Renal cortex interstitium (tissue), 15 donors: ENCODE data around the gene TICRR. TPM values are rescaled to one million over a fixed set of nuclear protein-coding genes. Genes with fewer than 3 reads are reported as not detected.
"Not testable (repeated sequence)": the region's sequence is repeated elsewhere in the genome, so short reads cannot be mapped to it uniquely, and the experiment has no call there.

Source experiments
- DNase-seq, 11 donors: peaks; one replicate each; pipeline ENCODE4 v3.0.0-alpha.2; 2013; ENCODE audit warnings: low read depth in 9 of 11, low spot score in 4 of 11; ENCODE audit errors: extremely low read depth in 1 of 11
- long read RNA-seq, 16 experiments: transcript quantifications; one replicate each; lab custom pipeline, GENCODE V29; 2026
- polyA plus RNA-seq, 3 donors: library from polyadenylated mRNA; unstranded; fragments of 120-200 nt; gene quantifications; one replicate each; pipeline ENCODE4 v1.2.1, GENCODE V29; 2013; ENCODE audit not compliant: insufficient read length in 3 of 3

TICRR gene, protein sequence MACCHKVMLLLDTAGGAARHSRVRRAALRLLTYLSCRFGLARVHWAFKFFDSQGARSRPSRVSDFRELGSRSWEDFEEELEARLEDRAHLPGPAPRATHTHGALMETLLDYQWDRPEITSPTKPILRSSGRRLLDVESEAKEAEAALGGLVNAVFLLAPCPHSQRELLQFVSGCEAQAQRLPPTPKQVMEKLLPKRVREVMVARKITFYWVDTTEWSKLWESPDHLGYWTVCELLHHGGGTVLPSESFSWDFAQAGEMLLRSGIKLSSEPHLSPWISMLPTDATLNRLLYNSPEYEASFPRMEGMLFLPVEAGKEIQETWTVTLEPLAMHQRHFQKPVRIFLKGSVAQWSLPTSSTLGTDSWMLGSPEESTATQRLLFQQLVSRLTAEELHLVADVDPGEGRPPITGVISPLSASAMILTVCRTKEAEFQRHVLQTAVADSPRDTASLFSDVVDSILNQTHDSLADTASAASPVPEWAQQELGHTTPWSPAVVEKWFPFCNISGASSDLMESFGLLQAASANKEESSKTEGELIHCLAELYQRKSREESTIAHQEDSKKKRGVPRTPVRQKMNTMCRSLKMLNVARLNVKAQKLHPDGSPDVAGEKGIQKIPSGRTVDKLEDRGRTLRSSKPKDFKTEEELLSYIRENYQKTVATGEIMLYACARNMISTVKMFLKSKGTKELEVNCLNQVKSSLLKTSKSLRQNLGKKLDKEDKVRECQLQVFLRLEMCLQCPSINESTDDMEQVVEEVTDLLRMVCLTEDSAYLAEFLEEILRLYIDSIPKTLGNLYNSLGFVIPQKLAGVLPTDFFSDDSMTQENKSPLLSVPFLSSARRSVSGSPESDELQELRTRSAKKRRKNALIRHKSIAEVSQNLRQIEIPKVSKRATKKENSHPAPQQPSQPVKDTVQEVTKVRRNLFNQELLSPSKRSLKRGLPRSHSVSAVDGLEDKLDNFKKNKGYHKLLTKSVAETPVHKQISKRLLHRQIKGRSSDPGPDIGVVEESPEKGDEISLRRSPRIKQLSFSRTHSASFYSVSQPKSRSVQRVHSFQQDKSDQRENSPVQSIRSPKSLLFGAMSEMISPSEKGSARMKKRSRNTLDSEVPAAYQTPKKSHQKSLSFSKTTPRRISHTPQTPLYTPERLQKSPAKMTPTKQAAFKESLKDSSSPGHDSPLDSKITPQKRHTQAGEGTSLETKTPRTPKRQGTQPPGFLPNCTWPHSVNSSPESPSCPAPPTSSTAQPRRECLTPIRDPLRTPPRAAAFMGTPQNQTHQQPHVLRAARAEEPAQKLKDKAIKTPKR (N-terminal part only)
- 10 to 100 TPM; 10.6 to 13.4 (median 12.3) TPM for polyA plus RNA-seq
- long read RNA-seq, donor 1, result 0 reads
- long read RNA-seq, donor 2, partial matches to known transcripts, result 0 of 1 reads
- long read RNA-seq, donor 2, other reads (novel, unspliced or antisense), result 0 of 1 reads
- long read RNA-seq, donor 3, result 0 reads
- long read RNA-seq, donor 4, result 0 reads
- long read RNA-seq, donor 5, result 0 reads
- long read RNA-seq, donor 6, partial matches to known transcripts, result 0 of 7 reads
- long read RNA-seq, donor 6, other reads (novel, unspliced or antisense), result 6 of 7 reads
- long read RNA-seq, donor 7, result 0 reads
- long read RNA-seq, donor 8, result 0 reads
- long read RNA-seq, donor 9, result 0 reads
- long read RNA-seq, donor 10, result 0 reads
- long read RNA-seq, donor 11, result 0 reads
- long read RNA-seq, donor 12, result 0 reads
- long read RNA-seq, donor 13, result 0 reads
- long read RNA-seq, donor 14, partial matches to known transcripts, result 0 of 1 reads
- long read RNA-seq, donor 14, other reads (novel, unspliced or antisense), result 0 of 1 reads
- long read RNA-seq, donor 15, result 0 reads
- long read RNA-seq, donor 16, partial matches to known transcripts, result 12 of 22 reads
- long read RNA-seq, donor 16, other reads (novel, unspliced or antisense), result 9 of 22 reads

DNA sequence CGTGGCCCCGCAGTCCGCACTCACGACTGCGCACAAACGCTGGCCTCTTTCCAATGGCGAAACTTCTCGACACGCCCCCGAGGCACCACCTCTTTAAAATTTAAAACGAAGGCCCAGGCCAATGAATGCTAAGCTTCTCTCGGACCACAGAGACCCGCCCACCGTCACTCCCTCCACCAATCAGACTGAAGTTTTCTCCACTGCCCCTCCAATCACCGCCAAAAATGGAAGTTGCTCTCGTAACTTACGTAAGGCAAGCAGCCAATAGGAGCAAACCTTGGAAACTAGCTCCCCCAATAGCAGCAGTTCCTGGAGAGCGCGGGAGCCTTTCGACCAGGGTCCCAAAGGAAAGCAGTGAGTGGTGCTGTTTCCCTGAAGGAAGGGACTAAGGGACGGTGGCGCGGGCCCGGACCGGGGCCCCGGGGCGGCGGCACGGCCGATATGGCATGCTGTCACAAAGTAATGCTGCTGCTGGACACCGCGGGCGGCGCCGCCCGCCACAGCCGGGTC, at the start of gene TICRR:
Gene TICRR, plus strand, starts transcription at position 324 of the 510 bp plus-strand sequence. Its CDS starts 118 bp downstream, at position 442.
- peak; percentile 98 to 100 (median 99) for DNase-seq

DNA sequence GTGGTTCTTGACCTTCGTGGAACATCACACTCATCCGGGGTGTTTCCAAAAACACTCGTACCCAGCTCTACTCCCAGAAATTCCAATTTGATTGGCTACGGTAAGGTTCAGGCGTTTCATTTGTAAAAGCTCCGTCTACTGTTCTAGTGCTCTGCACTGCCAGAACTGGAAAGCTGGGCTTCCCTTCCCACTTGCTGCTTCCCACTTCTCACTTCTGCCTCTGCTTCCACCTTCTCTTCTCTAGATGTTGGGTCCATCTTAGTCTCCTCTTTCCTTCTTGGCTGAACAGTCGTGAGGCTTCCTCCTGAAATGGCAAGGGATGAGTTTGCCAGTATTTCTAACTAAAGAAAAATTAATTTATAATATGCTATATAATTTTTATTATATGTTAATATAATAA, 49.1 kb upstream of the TICRR start:
- no peak for DNase-seq

DNA sequence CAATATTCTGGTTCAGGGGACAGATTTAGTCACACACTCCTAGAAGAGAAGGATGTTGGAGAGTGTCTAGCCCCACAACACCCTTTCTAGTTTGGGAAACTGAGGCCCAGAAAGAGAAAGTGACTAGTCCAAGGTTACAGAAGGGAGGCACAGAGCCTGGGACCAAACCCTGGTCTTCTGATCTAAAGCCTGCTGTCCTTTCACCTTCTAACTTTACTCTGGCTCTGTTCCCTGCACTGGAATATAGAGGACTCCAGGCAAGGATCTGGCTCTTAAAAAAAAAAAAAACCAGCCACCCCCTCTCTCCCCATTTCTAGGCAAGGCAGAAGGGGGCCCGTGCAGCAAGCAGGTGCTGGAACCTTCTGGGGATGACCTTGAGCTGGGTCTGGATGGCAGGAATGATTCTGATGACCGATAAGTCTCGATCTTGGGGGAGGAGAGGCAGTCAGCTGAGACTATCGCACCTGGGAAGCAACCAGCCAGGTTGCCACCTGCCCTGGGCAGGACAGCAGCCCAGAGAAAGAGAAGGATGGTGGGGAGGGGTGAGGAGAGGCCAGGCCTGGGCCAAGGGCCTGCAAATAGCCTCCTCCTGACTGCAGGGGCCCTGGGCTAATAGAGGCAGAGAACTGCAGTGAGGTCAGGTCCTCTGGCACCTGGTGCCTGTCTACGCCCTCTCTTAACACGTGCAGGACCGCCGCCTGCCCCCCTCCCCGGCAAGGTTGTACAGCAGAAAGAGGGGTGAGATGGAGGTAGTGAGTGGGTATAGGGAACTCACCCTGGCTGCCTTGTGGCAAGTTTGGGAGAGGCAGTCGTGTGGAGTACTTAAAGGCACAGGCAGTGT, 48.4 kb upstream of the TICRR start:
- DNase-seq, result no peak

DNA sequence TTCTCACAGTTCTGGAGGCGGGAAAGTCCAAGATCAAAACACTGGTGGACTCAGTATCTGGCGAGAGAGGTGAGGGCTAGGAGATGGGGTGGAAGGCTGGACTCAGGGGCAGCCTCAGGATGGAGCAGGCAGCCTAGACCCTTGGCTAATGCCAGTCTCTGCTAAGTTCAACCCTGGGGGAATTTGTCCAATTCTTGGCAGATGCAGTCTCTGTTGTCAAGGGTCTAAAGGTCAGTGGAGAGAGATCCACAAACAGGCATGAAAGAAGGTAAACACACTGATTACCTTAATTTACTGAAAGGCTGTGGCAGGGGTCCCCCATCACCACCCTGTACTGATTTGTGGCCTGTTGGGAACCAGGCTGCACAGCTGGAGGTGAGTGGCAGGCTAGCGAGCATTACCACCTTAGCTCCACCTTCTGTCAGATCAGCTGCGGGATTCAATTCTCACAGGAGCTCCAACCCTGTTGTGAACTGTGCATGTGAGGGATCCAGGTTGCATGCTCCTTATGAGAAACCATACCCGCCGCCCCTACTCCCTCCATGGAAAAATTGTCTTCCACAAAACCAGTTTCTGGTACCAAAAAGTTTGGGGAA, 46.4 kb upstream of the TICRR start:
- no peak for DNase-seq

DNA sequence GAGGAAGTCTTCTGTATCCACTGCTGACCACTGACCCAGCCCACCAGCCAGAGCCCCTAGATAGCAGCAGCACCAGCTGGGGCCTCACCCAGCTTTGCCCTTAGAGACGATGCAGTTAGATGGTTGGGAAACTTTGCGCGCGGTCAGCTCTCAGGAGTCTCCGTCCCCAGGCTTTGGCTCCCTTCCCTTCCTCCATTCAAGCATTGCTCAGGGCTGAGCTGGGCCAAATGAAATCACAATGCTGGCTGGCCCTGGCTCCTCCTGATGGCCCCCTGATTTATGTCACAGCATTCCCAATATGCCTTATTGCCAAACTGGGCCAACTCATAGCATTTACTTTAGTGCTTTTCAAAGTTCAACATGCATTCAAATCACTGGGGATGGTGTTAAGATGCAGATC, 44.3 kb upstream of the TICRR start:
- no peak for DNase-seq

DNA sequence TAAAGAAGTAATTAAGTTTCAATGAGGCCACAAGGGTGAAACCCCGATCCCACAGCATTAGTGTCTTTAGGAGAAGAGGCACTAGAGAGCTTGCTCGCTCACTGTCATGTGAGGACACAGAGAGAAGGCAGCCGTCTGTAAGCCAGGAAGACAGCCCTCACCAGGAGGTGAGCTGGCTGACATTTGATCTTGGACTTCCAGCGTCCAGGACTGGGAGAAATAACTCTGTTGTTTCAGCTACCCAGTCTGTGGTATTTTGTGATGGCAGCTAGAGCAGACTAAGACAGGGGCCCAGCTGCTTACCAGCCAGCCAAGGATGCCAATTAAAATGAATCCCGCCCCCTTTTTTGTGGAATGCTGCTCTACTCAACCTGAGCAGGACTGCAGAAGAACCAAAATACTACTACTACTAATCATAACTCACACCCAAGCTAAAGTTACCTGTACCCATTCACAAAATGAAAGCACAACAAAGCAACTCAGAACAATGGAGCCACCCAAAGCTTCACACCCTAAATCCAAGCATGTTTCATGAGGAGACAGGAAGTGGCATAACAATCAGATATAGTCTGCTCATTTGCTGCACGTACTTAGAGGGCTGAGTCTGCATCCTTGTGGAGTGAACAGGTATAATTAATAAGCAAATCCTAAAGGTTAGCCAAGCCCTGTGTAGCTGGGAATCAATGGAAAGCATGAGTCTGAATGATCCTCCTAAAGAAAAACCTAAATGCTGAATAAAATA, 43.3 kb upstream of the TICRR start:
- DNase-seq, result no peak

DNA sequence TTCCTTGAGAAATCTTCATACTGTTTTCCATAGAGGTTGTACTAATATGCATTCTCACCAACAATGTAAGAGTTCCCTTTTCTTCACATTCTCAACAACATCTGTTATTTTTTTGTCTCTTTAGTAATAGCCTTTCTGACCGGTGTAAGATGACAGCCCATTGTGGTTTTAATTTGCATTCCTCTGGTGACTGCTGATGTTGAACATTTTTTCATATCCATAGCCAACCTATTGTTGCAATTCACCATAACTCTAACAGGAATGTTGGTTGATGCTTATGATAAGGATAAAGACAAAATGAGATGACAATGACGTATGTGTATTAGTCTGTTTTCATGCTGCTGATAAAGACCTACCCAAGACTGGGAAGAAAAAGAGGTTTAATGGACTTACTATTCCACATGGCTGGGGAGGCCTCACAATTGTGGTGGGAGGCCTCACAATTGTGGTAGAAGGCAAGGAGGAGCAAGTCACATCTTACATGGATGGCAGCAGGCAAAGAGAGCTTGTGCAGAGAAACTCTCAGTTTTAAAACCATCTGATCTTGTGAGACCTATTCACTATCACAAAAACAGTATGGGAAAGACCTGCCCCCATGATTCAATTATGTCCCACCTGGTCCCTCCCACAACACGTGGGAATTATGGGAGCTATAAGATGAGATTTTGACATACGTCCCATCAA, 41.3 kb upstream of the TICRR start:
- DNase-seq, result no peak

DNA sequence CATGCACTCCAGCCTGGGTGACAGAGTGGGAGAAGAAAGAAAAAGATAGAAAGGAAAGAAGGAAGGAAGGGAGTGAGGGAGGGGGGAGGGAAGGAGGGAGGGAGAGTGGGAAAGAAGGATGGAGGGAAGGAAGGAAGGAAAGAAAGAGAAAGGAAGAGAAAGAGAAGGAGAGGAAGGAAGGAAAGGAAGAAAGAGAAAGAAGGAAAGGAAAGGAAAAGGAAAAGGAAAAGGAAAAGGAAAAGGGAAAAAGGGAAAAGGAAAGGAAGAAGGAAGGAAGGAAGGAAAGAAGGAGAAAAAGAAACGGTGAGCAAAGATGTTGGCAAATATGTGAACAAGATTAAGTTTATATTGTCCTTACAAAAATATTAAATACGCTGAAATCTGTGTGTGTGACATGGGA, 36.2 kb upstream of the TICRR start:
- DNase-seq, result no peak

DNA sequence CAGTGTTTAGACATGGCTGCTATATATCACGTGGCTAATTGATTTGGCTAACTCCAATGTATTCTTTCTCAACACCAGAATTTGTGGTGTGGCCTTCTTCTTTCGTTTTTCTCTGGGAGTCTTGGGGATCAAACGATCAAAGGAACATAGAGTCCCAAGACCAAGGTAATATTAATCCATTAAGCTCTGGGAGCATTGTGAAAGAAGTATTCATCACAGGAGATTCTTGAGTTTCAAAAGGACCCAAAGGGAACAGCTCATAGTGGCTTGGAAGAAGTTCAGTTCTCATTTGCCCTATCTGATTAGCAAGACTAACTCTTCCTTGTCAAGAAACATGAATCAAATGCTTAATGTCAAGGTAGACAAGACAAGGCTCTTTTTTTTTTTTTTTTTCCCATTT, 32.9 kb upstream of the TICRR start:
- no peak for DNase-seq

DNA sequence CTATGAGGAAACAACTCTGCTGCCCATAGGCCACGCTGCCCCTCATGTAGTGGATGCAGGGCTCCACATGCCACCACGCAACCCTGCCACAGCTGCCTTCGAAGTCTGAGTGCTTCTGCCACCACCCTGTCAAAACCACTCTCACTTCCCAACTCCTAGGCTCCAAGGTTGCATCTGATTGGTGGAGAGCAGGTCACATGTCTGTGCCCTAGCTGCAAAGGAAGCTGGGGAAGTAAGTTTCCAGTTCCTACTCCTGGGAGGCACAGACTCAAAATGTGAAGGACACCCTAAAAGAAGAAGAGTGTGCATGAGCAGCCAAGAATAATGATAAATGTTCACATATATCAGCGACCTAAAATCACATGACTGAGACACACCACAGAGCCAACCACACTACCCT, 31.9 kb upstream of the TICRR start:
- no peak for DNase-seq

DNA sequence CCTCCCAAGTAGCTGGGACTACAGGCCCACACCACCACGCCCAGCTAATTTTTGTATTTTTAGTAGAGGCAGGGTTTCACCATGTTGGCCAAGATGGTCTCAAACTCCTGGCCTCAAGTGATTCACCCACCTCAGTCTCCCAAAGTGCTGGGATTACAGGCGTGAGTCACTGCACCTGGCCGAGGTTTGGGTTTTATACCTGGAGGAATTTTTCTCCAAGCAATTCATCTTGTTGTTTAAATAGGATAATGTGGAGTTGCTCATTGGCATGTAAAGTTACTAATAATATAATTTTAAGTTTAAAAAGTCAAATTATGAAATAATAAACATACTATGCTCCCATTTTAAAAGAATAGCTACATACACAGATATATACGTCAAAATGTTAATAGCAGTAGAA, 26.1 kb upstream of the TICRR start:
- DNase-seq, result not testable (repeated sequence)

DNA sequence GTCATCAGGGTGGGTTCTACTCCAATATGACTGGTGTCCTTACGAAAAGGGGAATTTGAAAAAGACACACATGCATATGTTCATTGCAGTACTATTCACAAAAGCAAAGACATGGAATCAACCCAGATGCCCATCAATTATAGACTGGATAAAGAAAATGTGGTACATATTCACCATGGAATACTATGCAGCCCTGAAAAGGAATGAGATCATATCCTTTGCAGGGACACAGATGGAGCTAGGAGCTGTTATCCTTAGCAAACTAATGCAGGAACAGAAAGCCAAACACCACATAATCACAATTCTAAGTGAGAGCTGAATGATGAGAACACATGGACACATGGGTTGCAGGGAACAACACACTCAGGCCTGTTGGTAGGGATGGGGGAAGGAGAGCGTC, 24.8 kb upstream of the TICRR start:
- no peak for DNase-seq

DNA sequence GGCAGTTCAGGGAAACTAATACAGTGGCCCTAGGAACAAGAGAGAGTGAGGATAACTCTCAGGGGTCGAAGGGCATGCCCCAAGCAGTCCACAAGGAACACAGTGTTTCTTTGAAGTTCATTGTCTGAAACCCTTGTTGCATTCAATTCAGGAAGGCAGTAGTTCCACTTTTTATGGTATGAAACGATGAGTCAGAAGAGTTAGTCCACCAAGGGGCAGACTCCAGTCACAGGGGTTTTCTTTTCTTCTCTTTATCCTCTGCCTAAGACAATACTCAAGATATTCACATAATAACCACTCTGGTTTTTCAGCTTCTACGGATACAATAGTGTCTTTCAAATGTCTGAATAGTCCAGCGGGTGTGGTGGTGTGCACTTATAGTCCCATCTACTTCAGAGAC, 23.7 kb upstream of the TICRR start:
- DNase-seq, result no peak

DNA sequence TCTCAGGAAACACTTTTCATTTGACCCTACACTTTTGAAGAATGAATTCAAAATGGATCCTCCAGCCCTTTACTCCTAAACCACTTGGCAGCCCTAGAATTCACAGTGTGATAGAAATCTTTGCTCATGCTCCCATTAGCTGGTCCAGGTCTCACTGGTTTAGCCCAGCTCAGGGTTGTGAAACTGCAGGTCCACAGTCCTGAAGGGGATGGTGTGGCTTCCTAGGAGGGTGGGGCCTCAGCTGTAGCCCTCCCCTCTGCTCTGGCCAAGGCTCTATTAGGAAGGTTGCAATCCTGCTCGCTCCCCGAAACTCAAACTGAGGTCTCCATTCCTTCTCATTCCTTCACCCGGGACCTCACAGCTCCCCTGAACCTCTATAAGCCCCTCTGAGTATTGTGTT, 21.6 kb upstream of the TICRR start:
- no peak for DNase-seq

DNA sequence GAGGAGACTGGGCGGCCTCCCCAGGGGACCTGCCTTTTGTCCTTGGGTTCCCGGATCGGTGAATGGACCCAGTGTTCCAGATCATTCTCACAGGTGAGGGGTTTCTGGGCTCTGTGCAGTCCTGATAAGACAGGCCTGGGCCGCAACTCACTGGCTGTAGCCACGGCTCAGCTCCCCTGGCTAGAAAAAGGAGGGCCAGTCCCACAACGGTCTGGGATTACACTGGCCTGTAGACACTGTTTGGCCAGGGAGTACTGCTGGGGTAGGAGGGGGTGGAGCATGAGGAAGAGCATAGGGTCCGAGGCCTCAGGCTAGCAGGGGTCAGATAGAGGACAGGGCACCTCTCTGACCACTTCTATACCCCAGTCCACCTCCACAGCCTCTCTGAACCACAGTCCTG, 21.0 kb upstream of the TICRR start:
- no peak for DNase-seq

DNA sequence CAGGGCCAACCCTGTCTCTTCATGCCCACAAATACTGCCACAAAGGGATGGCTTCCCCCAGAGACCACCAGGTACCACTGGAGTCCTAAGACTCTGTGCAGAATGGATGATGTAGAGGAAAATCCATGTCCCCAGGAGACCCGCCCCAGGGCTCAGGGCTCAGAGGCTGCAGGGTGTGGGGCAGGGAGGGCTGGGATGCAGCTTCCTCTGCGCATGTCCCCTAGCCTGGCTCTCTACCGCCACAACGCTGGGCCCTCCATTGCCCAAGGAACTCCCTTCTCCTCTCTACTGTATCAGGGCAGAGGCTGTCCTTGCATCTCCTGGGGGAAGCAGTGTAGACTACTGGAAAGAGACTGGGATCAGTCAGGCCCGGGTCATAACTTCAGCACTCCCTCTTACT, 19.5 kb upstream of the TICRR start:
- no peak for DNase-seq
